H9 (cell line): ENCODE data around the gene KCTD12. TPM values are rescaled to one million over a fixed set of nuclear protein-coding genes. Genes with fewer than 3 reads are reported as not detected.

Source experiments
- DNase-seq: peaks from one replicate; pipeline ENCODE4 v3.0.0-alpha.2; 2017
- H2AFZ ChIP-seq: one replicate; pipeline ENCODE4 v1.6.1; 2013; ENCODE audit warnings: mild to moderate bottlenecking, low read length, control low read depth, moderate library complexity
- H2AK5ac ChIP-seq: 2 replicates; pipeline ENCODE4 v1.6.1; 2013; ENCODE audit warnings: low read length, control low read depth, mixed read lengths; ENCODE audit not compliant: insufficient read length
- H2BK120ac ChIP-seq: one replicate; pipeline ENCODE4 v1.6.1; 2013; ENCODE audit warnings: low read depth, mild to moderate bottlenecking, low read length, control low read depth, inconsistent platforms; ENCODE audit not compliant: poor library complexity, severe bottlenecking
- H2BK12ac ChIP-seq: 2 replicates; pipeline ENCODE4 v1.6.1; 2013; ENCODE audit warnings: low read length, control low read depth, mixed read lengths, low read depth; ENCODE audit not compliant: insufficient read length
- H2BK15ac ChIP-seq: 2 replicates; pipeline ENCODE4 v1.6.1; 2013; ENCODE audit warnings: low read depth, low read length, control low read depth
- H2BK20ac ChIP-seq: one replicate; pipeline ENCODE4 v1.6.1; 2013; ENCODE audit warnings: low read depth, mild to moderate bottlenecking, low read length, control low read depth, inconsistent platforms; ENCODE audit not compliant: poor library complexity, severe bottlenecking
- H2BK5ac ChIP-seq: 2 replicates; pipeline ENCODE4 v1.6.1; 2013; ENCODE audit warnings: low read length, control low read depth, mixed read lengths; ENCODE audit not compliant: insufficient read length
- H3K14ac ChIP-seq: 2 replicates; pipeline ENCODE4 v1.6.1; 2013; ENCODE audit warnings: low read length, control low read depth; ENCODE audit not compliant: insufficient read depth
- H3K18ac ChIP-seq: 2 replicates; pipeline ENCODE4 v1.6.1; 2013; ENCODE audit warnings: low read depth, mild to moderate bottlenecking, mixed read lengths, low read length, control low read depth; ENCODE audit not compliant: insufficient read length
- H3K23ac ChIP-seq: 2 replicates; pipeline ENCODE4 v1.6.1; 2013; ENCODE audit warnings: low read length, control low read depth, mixed read lengths, low read depth; ENCODE audit not compliant: insufficient read length
- H3K23me2 ChIP-seq: 2 replicates; pipeline ENCODE4 v1.6.1; 2013; ENCODE audit warnings: low read depth, mild to moderate bottlenecking, mixed read lengths, low read length, control low read depth; ENCODE audit not compliant: insufficient read length, poor library complexity, severe bottlenecking
- H3K27ac ChIP-seq: 2 replicates; pipeline ENCODE4 v1.5.1; 2013; ENCODE audit warnings: low read length, control low read depth, mixed read lengths, low read depth; ENCODE audit not compliant: insufficient read length
- H3K27me3 ChIP-seq: 2 replicates; pipeline ENCODE4 v1.6.1; 2013; ENCODE audit warnings: low read length, control low read depth, inconsistent platforms; ENCODE audit not compliant: insufficient read depth
- H3K4ac ChIP-seq: 2 replicates; pipeline ENCODE4 v1.6.1; 2013; ENCODE audit warnings: low read depth, mild to moderate bottlenecking, control low read depth, inconsistent platforms, low read length, moderate library complexity
- H3K4me1 ChIP-seq: 2 replicates; pipeline ENCODE4 v1.6.1; 2013; ENCODE audit warnings: low read length, control low read depth, inconsistent platforms; ENCODE audit not compliant: insufficient read depth
- H3K4me2 ChIP-seq: 2 replicates; pipeline ENCODE4 v1.6.1; 2013; ENCODE audit warnings: low read length, control low read depth, mixed read lengths; ENCODE audit not compliant: insufficient read length, insufficient read depth
- H3K56ac ChIP-seq: 2 replicates; pipeline ENCODE4 v1.6.1; 2013; ENCODE audit warnings: low read depth, mild to moderate bottlenecking, mixed read lengths, low read length, control low read depth; ENCODE audit not compliant: insufficient read length
- H3K79me1 ChIP-seq: 2 replicates; pipeline ENCODE4 v1.6.1; 2013; ENCODE audit warnings: low read depth, mild to moderate bottlenecking, moderate library complexity, low read length, control low read depth, inconsistent platforms; ENCODE audit not compliant: insufficient read depth, poor library complexity, severe bottlenecking
- H3K79me2 ChIP-seq: 2 replicates; pipeline ENCODE4 v1.6.1; 2013; ENCODE audit warnings: low read length, control low read depth, inconsistent platforms; ENCODE audit not compliant: insufficient read depth
- H3K9ac ChIP-seq: 2 replicates; pipeline ENCODE4 v1.6.1; 2013; ENCODE audit warnings: low read length, control low read depth, mixed read lengths; ENCODE audit not compliant: insufficient read length; ENCODE audit errors: extremely low read depth
- H3K9me3 ChIP-seq: one replicate; pipeline ENCODE4 v1.6.1; 2013; ENCODE audit warnings: low read depth, low read length, inconsistent platforms; ENCODE audit not compliant: control insufficient read depth
- H3T11ph ChIP-seq: one replicate; pipeline ENCODE4 v1.6.1; 2013; ENCODE audit warnings: mild to moderate bottlenecking, low read length, control low read depth, inconsistent platforms
- H4K20me1 ChIP-seq: one replicate; pipeline ENCODE4 v1.6.1; 2013; ENCODE audit not compliant: control insufficient read depth, insufficient read length, insufficient read depth
- H4K5ac ChIP-seq: 2 replicates; pipeline ENCODE4 v1.6.1; 2013; ENCODE audit warnings: low read depth, mild to moderate bottlenecking, mixed read lengths, low read length, control low read depth; ENCODE audit not compliant: insufficient read length
- H4K8ac ChIP-seq: replicated peaks from 2 replicates; pipeline ENCODE4 v1.6.1; 2013; ENCODE audit warnings: low read length, control low read depth, mixed read lengths, low read depth; ENCODE audit not compliant: insufficient read length
- H4K91ac ChIP-seq: 2 replicates; pipeline ENCODE4 v1.6.1; 2013; ENCODE audit warnings: low read depth, mild to moderate bottlenecking, moderate library complexity, mixed read lengths, low read length, control low read depth; ENCODE audit not compliant: insufficient read length
- H3K27ac Mint-ChIP-seq, 3 experiments: 2 replicates in 2 of 3; 3 replicates in 1 of 3; pipeline ENCODE4 v1.8.0; 2020 to 2021; ENCODE audit warnings: mixed read lengths in 3 of 3, mild to moderate bottlenecking in 1 of 3, moderate library complexity in 1 of 3
- H3K27me3 Mint-ChIP-seq: 2 replicates; pipeline ENCODE4 v1.8.0; 2021; ENCODE audit warnings: low read depth, mild to moderate bottlenecking, moderate library complexity, mixed read lengths
- H3K36me3 Mint-ChIP-seq, 3 experiments: 2 replicates in 2 of 3; 3 replicates in 1 of 3; pipeline ENCODE4 v1.8.0; 2020 to 2021; ENCODE audit warnings: low read depth in 3 of 3, mixed read lengths in 3 of 3; ENCODE audit not compliant: insufficient read depth in 1 of 3
- H3K4me1 Mint-ChIP-seq, 2 experiments: 2 replicates each; pipeline ENCODE4 v1.8.0; 2020; ENCODE audit warnings: mixed read lengths in 2 of 2
- H3K4me3 Mint-ChIP-seq, 2 experiments: 2 replicates in 1 of 2; 3 replicates in 1 of 2; pipeline ENCODE4 v1.8.0; 2020 to 2021; ENCODE audit warnings: mild to moderate bottlenecking in 2 of 2, mixed read lengths in 2 of 2, moderate library complexity in 1 of 2
- H3K9me3 Mint-ChIP-seq, 2 experiments: 2 replicates in 1 of 2; 3 replicates in 1 of 2; pipeline ENCODE4 v1.8.0; 2020; ENCODE audit warnings: mild to moderate bottlenecking in 2 of 2, mixed read lengths in 2 of 2, moderate library complexity in 1 of 2
- CTCF ChIP-seq: fragments of 200-600 bp; sonication (generic); conservative IDR thresholded peaks from 3 replicates; pipeline ENCODE4 v1.8.0; 2021; ENCODE audit warnings: antibody characterized with exemption, mild to moderate bottlenecking
- WGBS: extraction: QIAGEN DNeasy Blood & Tissue Kit; methylation state at CpG from one replicate; pipeline ENCODE4 v1.1.7; 2013; ENCODE audit warnings: missing lambda C conversion rate, low lambda C conversion rate, mixed read lengths; ENCODE audit not compliant: insufficient read length; ENCODE audit errors: extremely low coverage; 5-methylcytosine and 5-hydroxymethylcytosine counted together
- total RNA-seq: library from RNA; stranded (reverse); gene quantifications from 2 replicates; pipeline ENCODE4 v1.2.1, GENCODE V29; 2021

KCTD12 gene
- total RNA-seq, 1 experiment from 2014 or later, result 3.4 TPM

- no peak overlapping the region for H2AFZ ChIP-seq
Measured at GRCh38 chr13:76878043-76878442, 8.2 kb downstream of the KCTD12 start.

More at GRCh38 chr13:76878043-76878442, 8.2 kb downstream of the KCTD12 start:
- no peak overlapping the region for H2BK20ac ChIP-seq
- H4K20me1 ChIP-seq, result no peaks in the 10 kb centered on the region
- no peak overlapping the region for H2BK12ac ChIP-seq
- H3K9ac ChIP-seq, result no peak overlapping the region
- H3K4ac ChIP-seq, result no peak overlapping the region
- Mint-ChIP-seq H3K4me1 (no peaks in the 10 kb centered on the region; a peak in 1 of 4 replicates), H3K4me3 (no peak overlapping the region), H3K36me3 (no peaks in the 10 kb centered on the region), H3K27ac (no peak overlapping the region), H3K9me3 (no peaks in the 10 kb centered on the region), H3K27me3 (peaks cover 2% of the 10 kb centered on the region; the same call in 1 of the 2 replicates)
- no peaks in the 10 kb centered on the region for H3K27me3 ChIP-seq
- H2BK5ac ChIP-seq, result no peak overlapping the region
- H3K9me3 ChIP-seq, result no peaks in the 10 kb centered on the region
- no peak overlapping the region for H4K8ac ChIP-seq
- no peaks in the 10 kb centered on the region for H3K79me1 ChIP-seq
- no peak overlapping the region for H2BK120ac ChIP-seq
- no peak overlapping the region for H3K23ac ChIP-seq
- DNase-seq, result no peak
- no CpG with 5 or more reads among the region's 3 CpGs for WGBS
- H2BK15ac ChIP-seq, result no peak overlapping the region
- H3K79me2 ChIP-seq, result no peaks in the 10 kb centered on the region
- H2AK5ac ChIP-seq, result no peak overlapping the region
- no peak overlapping the region for H4K5ac ChIP-seq
- no peak overlapping the region for H3K56ac ChIP-seq
- H3K14ac ChIP-seq, result no peak overlapping the region
- no peaks in the 10 kb centered on the region for H3K4me1 ChIP-seq
- no peak overlapping the region for H3K18ac ChIP-seq
- TF ChIP-seq CTCF, result no peak
- no peaks in the 10 kb centered on the region for H3K23me2 ChIP-seq
- no peak overlapping the region for H3K4me2 ChIP-seq
- H4K91ac ChIP-seq, result no peak overlapping the region
- no peak overlapping the region for H3T11ph ChIP-seq
- no peak overlapping the region for H3K27ac ChIP-seq
